ENCODE measurements around the gene C17orf113.
"Not testable (repeated sequence)": the region's sequence is repeated elsewhere in the genome, so short reads cannot be mapped to it uniquely, and the experiment has no call there.

The C17orf113 gene

GRCh38 chr17:42016411-42016831 lies 34.0 kb downstream of the C17orf113 start:
- DNase-seq, result no peak

GRCh38 chr17:42013740-42014139 lies 36.7 kb downstream of the C17orf113 start:
- not testable (repeated sequence) for DNase-seq

- DNase-seq, result not testable (repeated sequence)
Observed at GRCh38 chr17:42012363-42012762, 38.0 kb downstream of the C17orf113 start.

GRCh38 chr17:42010898-42011516 lies 39.4 kb downstream of the C17orf113 start:
- no peak for DNase-seq

- not testable (repeated sequence) for DNase-seq
Observed at GRCh38 chr17:42010266-42010680, 40.1 kb downstream of the C17orf113 start.

GRCh38 chr17:42009170-42009569 lies 41.2 kb downstream of the C17orf113 start:
- DNase-seq, result no peak

- DNase-seq, result no peak
Observed at GRCh38 chr17:42005166-42005565, 45.2 kb downstream of the C17orf113 start.

- DNase-seq, result no peak
Observed at GRCh38 chr17:42002792-42003301, 47.6 kb downstream of the C17orf113 start.

- no peak for DNase-seq
Observed at GRCh38 chr17:42002175-42002791, 48.1 kb downstream of the C17orf113 start.

- DNase-seq, result no peak
Observed at GRCh38 chr17:42001729-42002128, 48.7 kb downstream of the C17orf113 start.

GRCh38 chr17:42000413-42001133 lies 49.8 kb downstream of the C17orf113 start:
- DNase-seq, result no peak

- DNase-seq, result no peak
Observed at GRCh38 chr17:41998497-41998896, 51.9 kb downstream of the C17orf113 start.

GRCh38 chr17:41996855-41997164 lies 53.6 kb downstream of the C17orf113 start:
- no peak for DNase-seq

- no peak for DNase-seq
Observed at GRCh38 chr17:41992576-41992975, 57.8 kb downstream of the C17orf113 start.

- DNase-seq, result no peak
Observed at GRCh38 chr17:41989702-41990419, 60.5 kb downstream of the C17orf113 start.

- no peak for DNase-seq
Observed at GRCh38 chr17:41988418-41988817, 62.0 kb downstream of the C17orf113 start.
